Endothelial cell of umbilical vein (primary cell): Measurements from ENCODE around the gene PTPRF. TPM values are rescaled to one million over a fixed set of nuclear protein-coding genes. Genes with fewer than 3 reads are reported as not detected.

ENCODE experiments used
- BruUV-seq: library from RNA; stranded (reverse); fragments of 400-500 nt; replicated peaks from 2 replicates; lab custom pipeline; 2021; lab: Mats Ljungman, UMichigan
- CTCF ChIA-PET: fragments of 300-600, 350-600 bp; sonication (Branson Sonifier 250); formaldehyde crosslinking; loops from one replicate; lab custom pipeline; 2021; ENCODE audit warnings: antibody characterized with exemption, inconsistent platforms; lab: Charles Lee
- POLR2A ChIA-PET: fragments of 300-600, 350-600 bp; sonication (Branson Sonifier 250); formaldehyde crosslinking; loops from one replicate; lab custom pipeline; 2021; ENCODE audit warnings: antibody characterized with exemption, inconsistent platforms; lab: Charles Lee
- DNase-seq: peaks from one replicate; pipeline ENCODE4 v3.0.0-alpha.2; 2011; ENCODE audit warnings: low read depth, low spot score
- FAIRE-seq: peaks from 2 replicates; lab custom pipeline; 2011; peaks lifted over from hg19 to GRCh38; lab: Jason Lieb, UNC
- H2AFZ ChIP-seq: 2 replicates; pipeline ENCODE4 v1.6.0; 2012; ENCODE audit warnings: low read depth, low read length, control low read depth, inconsistent platforms
- H3K27ac ChIP-seq: 2 replicates; pipeline ENCODE4 v1.5.1; 2011; ENCODE audit warnings: low read depth, mild to moderate bottlenecking, control low read depth, low read length, moderate library complexity; ENCODE audit not compliant: insufficient read depth
- H3K27me3 ChIP-seq, 2 experiments: 2 replicates each; pipeline versions ENCODE4 v1.6.0 to v1.6.1; 2011; ENCODE audit warnings: low read length in 2 of 2, mixed read lengths in 1 of 2; ENCODE audit not compliant: control insufficient read depth in 2 of 2, insufficient read depth in 2 of 2
- H3K36me3 ChIP-seq, 2 experiments: 2 replicates in 1 of 2; 3 replicates in 1 of 2; pipeline ENCODE4 v1.5.1; 2011; ENCODE audit warnings: low read length in 2 of 2, mild to moderate bottlenecking in 1 of 2, moderate library complexity in 1 of 2; ENCODE audit not compliant: control insufficient read depth in 2 of 2, insufficient read depth in 2 of 2; ENCODE audit errors: extremely low read depth in 1 of 2
- H3K4me1 ChIP-seq: 3 replicates; pipeline ENCODE4 v1.5.1; 2011; ENCODE audit warnings: mild to moderate bottlenecking, low read length; ENCODE audit not compliant: control insufficient read depth, insufficient read depth; ENCODE audit errors: extremely low read depth
- H3K4me2 ChIP-seq: 2 replicates; pipeline ENCODE4 v1.6.1; 2011; ENCODE audit warnings: low read length, control low read depth, mixed read lengths; ENCODE audit not compliant: insufficient read depth
- H3K4me3 ChIP-seq, 3 experiments: fragments of 200-600 bp in 1 of 3; sonication (generic), shearing (Covaris generic) in 1 of 3; replicated peaks in 1 of 3; 2 replicates each; pipeline ENCODE4 v1.5.1; 2011 to 2016; ENCODE audit warnings: control low read depth in 3 of 3, low read length in 3 of 3, mild to moderate bottlenecking in 2 of 3, inconsistent platforms in 1 of 3, low read depth in 1 of 3, moderate library complexity in 1 of 3; ENCODE audit not compliant: insufficient read depth in 1 of 3
- H3K79me2 ChIP-seq: 2 replicates; pipeline ENCODE4 v1.6.0; 2012; ENCODE audit warnings: low read length, inconsistent platforms; ENCODE audit not compliant: control insufficient read depth, insufficient read depth
- H3K9ac ChIP-seq: replicated peaks from 2 replicates; pipeline ENCODE3; 2011; ENCODE audit warnings: low read length, control low read depth; ENCODE audit not compliant: insufficient read depth; ENCODE audit errors: extremely low read depth
- H3K9me1 ChIP-seq: replicated peaks from 3 replicates; pipeline ENCODE4 v1.6.0; 2011; ENCODE audit warnings: mild to moderate bottlenecking, low read length; ENCODE audit not compliant: control insufficient read depth, insufficient read depth; ENCODE audit errors: extremely low read depth
- H3K9me3 ChIP-seq: replicated peaks from 2 replicates; pipeline ENCODE4 v1.5.1; 2012; ENCODE audit warnings: low read length, inconsistent platforms; ENCODE audit not compliant: control insufficient read depth, insufficient read depth
- H4K20me1 ChIP-seq: replicated peaks from 2 replicates; pipeline ENCODE3; 2011; ENCODE audit warnings: mild to moderate bottlenecking, low read length; ENCODE audit not compliant: control insufficient read depth, insufficient read depth; ENCODE audit errors: extremely low read depth
- EZH2 ChIP-seq: IDR thresholded peaks from 2 replicates; pipeline ENCODE4 v1.6.1; 2012; ENCODE audit warnings: borderline replicate concordance, low read depth, mild to moderate bottlenecking, moderate library complexity, low read length, inconsistent platforms; ENCODE audit not compliant: severe bottlenecking
- FOS ChIP-seq: IDR thresholded peaks from 2 replicates; pipeline ENCODE4 v1.6.1; 2011; ENCODE audit warnings: mild to moderate bottlenecking, low read length, moderate library complexity, borderline replicate concordance; ENCODE audit not compliant: insufficient read depth
- JUN ChIP-seq: IDR thresholded peaks from 2 replicates; pipeline ENCODE4 v1.6.1; 2011; ENCODE audit warnings: borderline replicate concordance, low read depth; ENCODE audit not compliant: insufficient read length, insufficient read depth
- MYC ChIP-seq: IDR thresholded peaks from one replicate; pipeline ENCODE4 v1.6.1; 2011; ENCODE audit warnings: mild to moderate bottlenecking, low read depth, low read length
- POLR2AphosphoS5 ChIP-seq: IDR thresholded peaks from 2 replicates; pipeline ENCODE4 v1.6.1; 2012; ENCODE audit warnings: low read depth, mild to moderate bottlenecking, control low read depth, low read length, moderate library complexity; ENCODE audit not compliant: insufficient read depth
- dilution Hi-C: fragments of 300-500 bp; cut with MboI; formaldehyde crosslinking; loops from one replicate; pipeline ENCODE4 v1.15.0; 2019; ENCODE audit warnings: low sequenced_read_pairs; ENCODE audit not compliant: extremely low pct_ligation_motif_present
- intact Hi-C: fragments of 100-400 bp; cut with micrococcal nuclease; formaldehyde crosslinking; loops from one replicate; pipeline ENCODE4 v1.10.0; 2022
- polyA plus RNA-seq, 4 experiments: library from polyadenylated mRNA; depleted of rRNA in 3 of 4; stranded (reverse) in 3 of 4; unstranded in 1 of 4; fragments of >200 nt; gene quantifications; 2 replicates each; pipeline versions ENCODE4 v1.2.1 to v1.2.3, GENCODE V29; 2011 to 2012; ENCODE audit warnings: missing spikeins in 1 of 4
- total RNA-seq: library from RNA; stranded (reverse); gene quantifications from 2 replicates; pipeline ENCODE4 v1.2.3, GENCODE V29; 2021
- TF ChIP-seq, protein P1 (sequence below): IDR thresholded peaks from 2 replicates; pipeline ENCODE4 v1.6.1; 2011; ENCODE audit not compliant: insufficient read depth, insufficient read length

Gene PTPRF
- total and polyA plus RNA-seq, 2 donors (not counting 3 experiments of a cell fraction or from before 2014, with no cell fraction given): 217 to 338 TPM

DNA sequence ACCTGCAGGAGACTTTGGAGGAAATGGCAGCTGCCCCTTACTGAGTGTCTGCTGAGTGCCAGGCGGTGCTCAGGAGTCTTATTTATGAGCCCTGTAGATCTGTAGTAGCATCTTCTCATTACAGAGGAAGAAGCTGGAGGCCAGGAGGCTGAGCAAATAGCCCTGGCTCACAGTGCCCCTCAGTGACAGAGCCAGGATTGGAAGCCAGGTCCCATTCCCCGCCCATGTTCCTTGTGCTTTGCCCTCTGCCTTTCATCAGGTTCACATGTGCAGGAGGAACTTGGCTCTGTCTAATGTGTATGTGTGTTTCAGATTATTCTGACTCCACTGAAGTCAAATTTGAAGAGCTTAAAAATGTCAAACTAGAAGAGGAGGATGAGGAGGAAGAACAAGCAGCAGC, 140.5 kb downstream of the PTPRF start:
- no TSS peak for BruUV-seq
- no peaks in the 10 kb centered on the region for H3K9me1 ChIP-seq
- peaks cover 41 to 55% of the 10 kb centered on the region in 2 experiments for H3K36me3 ChIP-seq
- no peak overlapping the region for H3K4me2 ChIP-seq
- TF ChIP-seq POLR2AphosphoS5 (no peak), FOS (no peak), JUN (no peak), EZH2 (no peak), MYC (no peak)
- TF ChIP-seq, protein P1, sequence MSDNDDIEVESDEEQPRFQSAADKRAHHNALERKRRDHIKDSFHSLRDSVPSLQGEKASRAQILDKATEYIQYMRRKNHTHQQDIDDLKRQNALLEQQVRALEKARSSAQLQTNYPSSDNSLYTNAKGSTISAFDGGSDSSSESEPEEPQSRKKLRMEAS: no peak
- no peaks in the 10 kb centered on the region for H3K4me1 ChIP-seq
- no peak overlapping the region for H3K9ac ChIP-seq
- H3K79me2 ChIP-seq: no peaks in the 10 kb centered on the region
- H2AFZ ChIP-seq: no peak overlapping the region
- DNase-seq (no peak), FAIRE-seq (no peak)
- POLR2A ChIA-PET: interaction anchor here (1.1 kb wide), 1 partner anchor 21 kb away, joined by 3 read pairs; the partner anchor contains the start of gene KDM4A
- H3K9me3 ChIP-seq: no peaks in the 10 kb centered on the region
- CTCF ChIA-PET: interaction anchor here (1.1 to 1.2 kb wide), 2 partner anchors 18 to 263 kb away, joined by 3 to 4 read pairs; no protein-coding TSS in a partner anchor
- dilution Hi-C loops (no loop called here), intact Hi-C loops (no loop called here)
- H4K20me1 ChIP-seq: no peaks in the 10 kb centered on the region
- no peak overlapping the region for H3K27ac ChIP-seq
- no peaks in the 10 kb centered on the region for H3K27me3 ChIP-seq
- no peak overlapping the region for H3K4me3 ChIP-seq
